ENCODE results near the gene RGPD5.
"Not testable (repeated sequence)": the region's sequence is repeated elsewhere in the genome, so short reads cannot be mapped to it uniquely, and the experiment has no call there.

The RGPD5 gene

DNA sequence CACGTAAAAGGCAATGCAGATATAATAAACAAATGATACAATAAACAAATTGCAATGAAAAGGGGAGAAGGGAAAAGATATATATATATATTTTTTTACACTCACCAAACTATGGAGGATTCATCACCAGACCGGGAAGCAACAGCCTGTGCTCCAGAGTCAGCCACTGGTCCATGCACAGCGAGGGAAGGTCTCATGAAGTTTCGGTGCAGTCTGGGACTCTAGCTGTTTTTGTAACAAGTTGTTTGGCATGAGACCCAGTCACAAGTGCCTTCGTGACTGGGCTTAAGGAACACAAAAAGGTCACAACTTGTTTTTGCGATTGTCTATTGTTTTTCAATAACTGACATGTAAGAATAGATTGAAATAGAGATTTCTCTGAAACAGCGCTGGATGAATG, 99.6 kb downstream of the RGPD5 start:
- H4K91ac ChIP-seq (ENCODE audit: low read length); H3K9me3 ChIP-seq (ENCODE audit: control insufficient read depth, low read length); H3K4ac ChIP-seq (ENCODE audit: low read depth in 1 of 2, low read length in 2 of 2); H4K8ac ChIP-seq (ENCODE audit: low read length); H3K4me1 ChIP-seq (ENCODE audit: control insufficient read depth, insufficient read depth, low read depth, low read length); H3K27ac ChIP-seq (ENCODE audit: low read length, poor library complexity, severe bottlenecking); H2AFZ ChIP-seq (ENCODE audit: low read depth, low read length); H3K4me3 ChIP-seq (ENCODE audit: insufficient read depth in 1 of 2, low read depth in 1 of 2, low read length in 2 of 2); DNase-seq; H3K36me3 ChIP-seq (ENCODE audit: control insufficient read depth in 1 of 2, insufficient read depth in 2 of 2, low read depth in 1 of 2, low read length in 2 of 2); H2BK120ac ChIP-seq (ENCODE audit: low read depth, low read length); H3K18ac ChIP-seq (ENCODE audit: low read depth in 1 of 2, low read length in 2 of 2); H2AK5ac ChIP-seq (ENCODE audit: low read length, severe bottlenecking); H3K4me2 ChIP-seq (ENCODE audit: low read length, poor library complexity, severe bottlenecking); H2BK12ac ChIP-seq (ENCODE audit: low read length in 2 of 2); H3K23ac ChIP-seq (ENCODE audit: low read length in 2 of 2); H3K14ac ChIP-seq (ENCODE audit: low read length in 2 of 2); H3K9ac ChIP-seq (ENCODE audit: low read length); H3K79me1 ChIP-seq (replicated peaks; ENCODE audit: low read length, poor library complexity, severe bottlenecking); H2BK15ac ChIP-seq (ENCODE audit: low read depth, poor library complexity, severe bottlenecking); H3K27me3 ChIP-seq (ENCODE audit: control insufficient read depth in 1 of 2, insufficient read depth in 1 of 2, low read length in 2 of 2); H2BK5ac ChIP-seq (ENCODE audit: low read depth, low read length, poor library complexity, severe bottlenecking): not testable (repeated sequence)
- no CpG with 5 or more reads among the region's 7 CpGs for WGBS

- not testable (repeated sequence) for H3K4me3 ChIP-seq (ENCODE audit: insufficient read depth in 1 of 2, low read depth in 1 of 2, low read length in 2 of 2); H3K36me3 ChIP-seq (ENCODE audit: control insufficient read depth in 1 of 2, insufficient read depth in 2 of 2, low read depth in 1 of 2, low read length in 2 of 2); H3K27ac ChIP-seq (ENCODE audit: low read length, poor library complexity, severe bottlenecking); H3K9me3 ChIP-seq (ENCODE audit: control insufficient read depth, low read length); H3K27me3 ChIP-seq (ENCODE audit: control insufficient read depth in 1 of 2, insufficient read depth in 1 of 2, low read length in 2 of 2); H3K79me1 ChIP-seq (replicated peaks; ENCODE audit: low read length, poor library complexity, severe bottlenecking); H3K4me2 ChIP-seq (ENCODE audit: low read length, poor library complexity, severe bottlenecking); H3K23ac ChIP-seq (ENCODE audit: low read length in 2 of 2); H3K4me1 ChIP-seq (ENCODE audit: control insufficient read depth, insufficient read depth, low read depth, low read length); H2AK5ac ChIP-seq (ENCODE audit: low read length, severe bottlenecking); H3K4ac ChIP-seq (ENCODE audit: low read depth in 1 of 2, low read length in 2 of 2); H2BK5ac ChIP-seq (ENCODE audit: low read depth, low read length, poor library complexity, severe bottlenecking); H4K91ac ChIP-seq (ENCODE audit: low read length); H2AFZ ChIP-seq (ENCODE audit: low read depth, low read length); H2BK12ac ChIP-seq (ENCODE audit: low read length in 2 of 2); DNase-seq; H4K8ac ChIP-seq (ENCODE audit: low read length); H3K18ac ChIP-seq (ENCODE audit: low read depth in 1 of 2, low read length in 2 of 2); H2BK15ac ChIP-seq (ENCODE audit: low read depth, poor library complexity, severe bottlenecking); H3K14ac ChIP-seq (ENCODE audit: low read length in 2 of 2); H2BK120ac ChIP-seq (ENCODE audit: low read depth, low read length); H3K9ac ChIP-seq (ENCODE audit: low read length)
- no CpG with 5 or more reads among the region's 6 CpGs for WGBS
Measured at GRCh38 chr2:109894141-109894540, 100.0 kb downstream of the RGPD5 start.

- H2BK12ac ChIP-seq (ENCODE audit: low read length in 2 of 2); H3K23ac ChIP-seq (ENCODE audit: low read length in 2 of 2): not testable (repeated sequence)
- WGBS, result no CpG with 5 or more reads among the region's 3 CpGs
Measured at GRCh38 chr2:109895090-109895869, 101.2 kb downstream of the RGPD5 start.

DNA sequence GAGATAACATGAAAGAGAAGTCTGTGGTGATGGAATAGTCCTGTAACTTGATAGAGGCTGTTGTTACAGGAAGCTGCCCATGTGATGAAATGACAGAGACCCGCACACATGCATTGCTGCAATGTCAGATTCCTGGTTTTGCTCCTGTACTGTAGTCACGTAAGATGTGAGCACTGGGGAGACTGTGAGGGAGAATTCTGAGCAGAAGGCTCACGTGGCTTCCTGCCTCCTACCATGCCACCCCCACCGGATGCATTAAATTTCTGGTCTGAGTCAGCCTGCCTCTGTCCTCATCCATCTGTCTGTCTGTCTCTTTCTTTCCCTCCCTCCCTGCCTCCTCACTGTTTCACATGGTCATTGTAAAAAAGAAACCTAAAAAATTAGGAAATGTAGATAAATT, 102.1 kb downstream of the RGPD5 start:
- not testable (repeated sequence) for H2BK5ac ChIP-seq (ENCODE audit: low read depth, low read length, poor library complexity, severe bottlenecking); H3K27ac ChIP-seq (ENCODE audit: low read length, poor library complexity, severe bottlenecking); DNase-seq; H3K4me2 ChIP-seq (ENCODE audit: low read length, poor library complexity, severe bottlenecking); H3K23ac ChIP-seq (ENCODE audit: low read length in 2 of 2); H2AK5ac ChIP-seq (ENCODE audit: low read length, severe bottlenecking); H3K9me3 ChIP-seq (ENCODE audit: control insufficient read depth, low read length); H3K27me3 ChIP-seq (ENCODE audit: control insufficient read depth in 1 of 2, insufficient read depth in 1 of 2, low read length in 2 of 2); H2BK15ac ChIP-seq (ENCODE audit: low read depth, poor library complexity, severe bottlenecking); H3K4ac ChIP-seq (ENCODE audit: low read depth in 1 of 2, low read length in 2 of 2); H3K9ac ChIP-seq (ENCODE audit: low read length); H3K4me3 ChIP-seq (ENCODE audit: insufficient read depth in 1 of 2, low read depth in 1 of 2, low read length in 2 of 2); H3K14ac ChIP-seq (ENCODE audit: low read length in 2 of 2); H2AFZ ChIP-seq (ENCODE audit: low read depth, low read length); H3K4me1 ChIP-seq (ENCODE audit: control insufficient read depth, insufficient read depth, low read depth, low read length); H3K18ac ChIP-seq (ENCODE audit: low read depth in 1 of 2, low read length in 2 of 2); H4K91ac ChIP-seq (ENCODE audit: low read length); H2BK12ac ChIP-seq (ENCODE audit: low read length in 2 of 2); H3K36me3 ChIP-seq (ENCODE audit: control insufficient read depth in 1 of 2, insufficient read depth in 2 of 2, low read depth in 1 of 2, low read length in 2 of 2); H3K79me1 ChIP-seq (replicated peaks; ENCODE audit: low read length, poor library complexity, severe bottlenecking); H2BK120ac ChIP-seq (ENCODE audit: low read depth, low read length); H4K8ac ChIP-seq (ENCODE audit: low read length)
- no CpG with 5 or more reads among the region's 4 CpGs for WGBS

More at GRCh38 chr2:109895090-109895869, 101.2 kb downstream of the RGPD5 start:
- H3K9me3 ChIP-seq (ENCODE audit: control insufficient read depth, low read length); H3K4me2 ChIP-seq (ENCODE audit: low read length, poor library complexity, severe bottlenecking); H2AFZ ChIP-seq (ENCODE audit: low read depth, low read length); H2BK15ac ChIP-seq (ENCODE audit: low read depth, poor library complexity, severe bottlenecking); H4K91ac ChIP-seq (ENCODE audit: low read length); H3K18ac ChIP-seq (ENCODE audit: low read depth in 1 of 2, low read length in 2 of 2); DNase-seq; H3K4me3 ChIP-seq (ENCODE audit: insufficient read depth in 1 of 2, low read depth in 1 of 2, low read length in 2 of 2); H2BK120ac ChIP-seq (ENCODE audit: low read depth, low read length); H3K27ac ChIP-seq (ENCODE audit: low read length, poor library complexity, severe bottlenecking); H3K4me1 ChIP-seq (ENCODE audit: control insufficient read depth, insufficient read depth, low read depth, low read length); H3K27me3 ChIP-seq (ENCODE audit: control insufficient read depth in 1 of 2, insufficient read depth in 1 of 2, low read length in 2 of 2); H3K4ac ChIP-seq (ENCODE audit: low read depth in 1 of 2, low read length in 2 of 2); H3K79me1 ChIP-seq (replicated peaks; ENCODE audit: low read length, poor library complexity, severe bottlenecking); H3K36me3 ChIP-seq (ENCODE audit: control insufficient read depth in 1 of 2, insufficient read depth in 2 of 2, low read depth in 1 of 2, low read length in 2 of 2); H2AK5ac ChIP-seq (ENCODE audit: low read length, severe bottlenecking); H3K9ac ChIP-seq (ENCODE audit: low read length); H2BK5ac ChIP-seq (ENCODE audit: low read depth, low read length, poor library complexity, severe bottlenecking); H4K8ac ChIP-seq (ENCODE audit: low read length); H3K14ac ChIP-seq (ENCODE audit: low read length in 2 of 2): not testable (repeated sequence)

Data from mesenchymal stem cell (in vitro differentiated cells and primary cell).